ENCODE measurements around the gene RARB.

Gene RARB

DNA sequence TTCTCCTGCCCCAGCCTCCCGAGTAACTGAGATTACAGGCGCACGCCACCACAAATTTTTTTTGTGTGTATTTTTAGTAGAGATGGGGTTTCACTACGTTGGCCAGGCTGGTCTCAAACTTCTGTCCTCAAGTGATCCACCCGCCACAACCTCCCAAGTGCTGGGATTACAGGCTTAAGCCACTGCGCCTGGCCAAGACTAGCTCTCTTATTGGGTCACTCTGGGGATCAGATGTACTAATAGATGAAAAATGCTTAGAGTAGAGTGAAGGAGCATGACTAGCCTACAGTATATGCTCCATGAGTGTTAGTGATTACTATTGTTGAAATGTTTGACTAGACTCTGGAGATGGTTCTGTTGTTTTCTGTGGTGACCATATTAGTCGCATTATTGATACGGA lies 21.8 kb downstream of the RARB start:
- Histone ChIP-seq H3K4me3 (ENCODE audit: low read depth, low read length) (no peak overlapping the region), H3K27ac (ENCODE audit: extremely low read depth, low read depth, low read length) (no peak overlapping the region), H3K9me3 (ENCODE audit: control insufficient read depth, insufficient read depth, low read depth, low read length) (no peaks in the 10 kb centered on the region), H3K4me1 (ENCODE audit: control insufficient read depth, insufficient read depth, low read length) (0 out of 2 replicates have a peak, but pooled peaks cover 4% of the 10 kb centered on the region), H3K36me3 (ENCODE audit: control insufficient read depth in 2 of 2, insufficient read depth in 1 of 2, low read length in 2 of 2) (no peaks in the 10 kb centered on the region)
- CTCF ChIA-PET = interaction anchor here (0.7 kb wide), 1 partner anchor 183 kb away, joined by 3 read pairs; no protein-coding TSS in a partner anchor
- no peak for TF ChIP-seq ZNF302 (tag by site-specific recombination; IDR thresholded peaks at IDR 0.05; ENCODE audit: low read depth)
- TF ChIP-seq, protein P1, sequence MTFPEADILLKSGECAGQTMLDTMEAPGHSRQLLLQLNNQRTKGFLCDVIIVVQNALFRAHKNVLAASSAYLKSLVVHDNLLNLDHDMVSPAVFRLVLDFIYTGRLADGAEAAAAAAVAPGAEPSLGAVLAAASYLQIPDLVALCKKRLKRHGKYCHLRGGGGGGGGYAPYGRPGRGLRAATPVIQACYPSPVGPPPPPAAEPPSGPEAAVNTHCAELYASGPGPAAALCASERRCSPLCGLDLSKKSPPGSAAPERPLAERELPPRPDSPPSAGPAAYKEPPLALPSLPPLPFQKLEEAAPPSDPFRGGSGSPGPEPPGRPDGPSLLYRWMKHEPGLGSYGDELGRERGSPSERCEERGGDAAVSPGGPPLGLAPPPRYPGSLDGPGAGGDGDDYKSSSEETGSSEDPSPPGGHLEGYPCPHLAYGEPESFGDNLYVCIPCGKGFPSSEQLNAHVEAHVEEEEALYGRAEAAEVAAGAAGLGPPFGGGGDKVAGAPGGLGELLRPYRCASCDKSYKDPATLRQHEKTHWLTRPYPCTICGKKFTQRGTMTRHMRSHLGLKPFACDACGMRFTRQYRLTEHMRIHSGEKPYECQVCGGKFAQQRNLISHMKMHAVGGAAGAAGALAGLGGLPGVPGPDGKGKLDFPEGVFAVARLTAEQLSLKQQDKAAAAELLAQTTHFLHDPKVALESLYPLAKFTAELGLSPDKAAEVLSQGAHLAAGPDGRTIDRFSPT (tag by site-specific recombination; IDR thresholded peaks at IDR 0.05) = no peak
- TF ChIP-seq ZNF121 (tag by site-specific recombination; IDR thresholded peaks at IDR 0.05) = peak; percentile 23; the same call in 1 of the 2 replicates
- TF ChIP-seq ZSCAN16 (tag by site-specific recombination; IDR thresholded peaks at IDR 0.05) = no peak
- POLR2A ChIA-PET = no interaction called here

DNA sequence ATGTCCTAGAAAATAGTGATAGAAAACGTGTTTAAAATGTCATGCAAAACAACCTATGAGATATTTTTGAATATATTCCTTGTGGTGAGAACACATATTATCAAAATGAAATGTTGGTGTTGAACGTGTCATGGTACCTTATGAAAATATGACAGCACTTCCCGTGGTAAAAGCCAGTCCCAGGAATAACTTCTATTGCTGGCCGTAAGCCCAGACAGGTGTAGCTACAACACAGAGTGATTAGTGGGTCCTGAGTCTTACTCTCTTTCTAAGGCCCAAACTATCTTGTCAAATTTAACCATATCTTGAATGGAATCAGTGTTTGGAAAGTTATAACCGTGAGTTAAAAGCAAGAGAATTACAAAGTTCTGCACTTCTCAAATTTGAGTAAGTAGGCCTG lies 24.1 kb downstream of the RARB start:
- ChIA-PET POLR2A (no interaction called here), CTCF (no interaction called here)
- Histone ChIP-seq H3K4me1 (ENCODE audit: control insufficient read depth, insufficient read depth, low read length) (peaks cover 13% of the 10 kb centered on the region), H3K9me3 (ENCODE audit: control insufficient read depth, insufficient read depth, low read depth, low read length) (no peaks in the 10 kb centered on the region), H3K4me3 (ENCODE audit: low read depth, low read length) (no peak overlapping the region), H3K36me3 (ENCODE audit: control insufficient read depth in 2 of 2, insufficient read depth in 1 of 2, low read length in 2 of 2) (no peaks in the 10 kb centered on the region), H3K27ac (ENCODE audit: extremely low read depth, low read depth, low read length) (no peak overlapping the region)
- TF ChIP-seq ZNF169 (tag by site-specific recombination; IDR thresholded peaks at IDR 0.05) = no peak
- TF ChIP-seq ZNF274 (IDR thresholded peaks at IDR 0.05; ENCODE audit: low read length) = no peak
- TF ChIP-seq ZNF274 (tag by site-specific recombination; IDR thresholded peaks at IDR 0.05; ENCODE audit: borderline replicate concordance) = no peak
- no peak for TF ChIP-seq TCF7L2 (IDR thresholded peaks at IDR 0.05; ENCODE audit: borderline replicate concordance, low read depth, low read length)
- no peak for TF ChIP-seq ZNF768 (tag by site-specific recombination; IDR thresholded peaks at IDR 0.05)
- no peak for TF ChIP-seq ZNF18 (tag by site-specific recombination; IDR thresholded peaks at IDR 0.05)
- TF ChIP-seq ZNF350 (tag by site-specific recombination; IDR thresholded peaks at IDR 0.05) = no peak
- TF ChIP-seq ZNF837 (tag by site-specific recombination; IDR thresholded peaks at IDR 0.05) = no peak
- TF ChIP-seq ZNF626 (tag by site-specific recombination; IDR thresholded peaks at IDR 0.05) = no peak
- TF ChIP-seq ZNF221 (tag by site-specific recombination; IDR thresholded peaks at IDR 0.05; ENCODE audit: borderline replicate concordance) = no peak
- TF ChIP-seq ZBTB11 (tag by site-specific recombination; conservative IDR thresholded peaks at IDR 0.05; ENCODE audit: low read depth) = no peak
- TF ChIP-seq ZNF354C (tag by site-specific recombination; IDR thresholded peaks at IDR 0.05; ENCODE audit: borderline replicate concordance, low read depth) = no peak
- TF ChIP-seq ZNF791 (tag by site-specific recombination; IDR thresholded peaks at IDR 0.05) = no peak
- TF ChIP-seq ZNF423 (tag by site-specific recombination; IDR thresholded peaks at IDR 0.05) = no peak
- no peak for TF ChIP-seq ZBTB7A (tag by site-specific recombination; IDR thresholded peaks at IDR 0.05; ENCODE audit: low read depth)
- no peak for TF ChIP-seq SP3 (tag by site-specific recombination; IDR thresholded peaks at IDR 0.05)
- TF ChIP-seq ZNF433 (tag by site-specific recombination; IDR thresholded peaks at IDR 0.05; ENCODE audit: low read depth) = no peak
- TF ChIP-seq, protein P2, sequence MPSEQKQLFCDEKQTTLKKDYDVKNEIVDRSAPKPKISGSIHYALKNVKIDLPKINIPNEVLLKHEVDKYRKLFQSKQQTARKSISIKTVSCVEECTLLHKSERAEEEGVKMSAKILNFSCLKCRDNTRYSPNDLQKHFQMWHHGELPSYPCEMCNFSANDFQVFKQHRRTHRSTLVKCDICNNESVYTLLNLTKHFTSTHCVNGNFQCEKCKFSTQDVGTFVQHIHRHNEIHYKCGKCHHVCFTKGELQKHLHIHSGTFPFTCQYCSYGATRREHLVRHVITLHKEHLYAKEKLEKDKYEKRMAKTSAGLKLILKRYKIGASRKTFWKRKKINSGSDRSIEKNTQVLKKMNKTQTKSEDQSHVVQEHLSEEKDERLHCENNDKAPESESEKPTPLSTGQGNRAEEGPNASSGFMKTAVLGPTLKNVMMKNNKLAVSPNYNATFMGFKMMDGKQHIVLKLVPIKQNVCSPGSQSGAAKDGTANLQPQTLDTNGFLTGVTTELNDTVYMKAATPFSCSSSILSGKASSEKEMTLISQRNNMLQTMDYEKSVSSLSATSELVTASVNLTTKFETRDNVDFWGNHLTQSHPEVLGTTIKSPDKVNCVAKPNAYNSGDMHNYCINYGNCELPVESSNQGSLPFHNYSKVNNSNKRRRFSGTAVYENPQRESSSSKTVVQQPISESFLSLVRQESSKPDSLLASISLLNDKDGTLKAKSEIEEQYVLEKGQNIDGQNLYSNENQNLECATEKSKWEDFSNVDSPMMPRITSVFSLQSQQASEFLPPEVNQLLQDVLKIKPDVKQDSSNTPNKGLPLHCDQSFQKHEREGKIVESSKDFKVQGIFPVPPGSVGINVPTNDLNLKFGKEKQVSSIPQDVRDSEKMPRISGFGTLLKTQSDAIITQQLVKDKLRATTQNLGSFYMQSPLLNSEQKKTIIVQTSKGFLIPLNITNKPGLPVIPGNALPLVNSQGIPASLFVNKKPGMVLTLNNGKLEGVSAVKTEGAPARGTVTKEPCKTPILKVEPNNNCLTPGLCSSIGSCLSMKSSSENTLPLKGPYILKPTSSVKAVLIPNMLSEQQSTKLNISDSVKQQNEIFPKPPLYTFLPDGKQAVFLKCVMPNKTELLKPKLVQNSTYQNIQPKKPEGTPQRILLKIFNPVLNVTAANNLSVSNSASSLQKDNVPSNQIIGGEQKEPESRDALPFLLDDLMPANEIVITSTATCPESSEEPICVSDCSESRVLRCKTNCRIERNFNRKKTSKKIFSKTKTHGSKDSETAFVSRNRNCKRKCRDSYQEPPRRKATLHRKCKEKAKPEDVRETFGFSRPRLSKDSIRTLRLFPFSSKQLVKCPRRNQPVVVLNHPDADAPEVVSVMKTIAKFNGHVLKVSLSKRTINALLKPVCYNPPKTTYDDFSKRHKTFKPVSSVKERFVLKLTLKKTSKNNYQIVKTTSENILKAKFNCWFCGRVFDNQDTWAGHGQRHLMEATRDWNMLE (tag by site-specific recombination; conservative IDR thresholded peaks at IDR 0.05; ENCODE audit: low read depth) = no peak
